IgD-negative memory B cell (primary cell): ENCODE measurements around the gene GDPGP1. TPM values are rescaled to one million over a fixed set of nuclear protein-coding genes. Genes with fewer than 3 reads are reported as not detected.
"Not testable (repeated sequence)": the region's sequence is repeated elsewhere in the genome, so short reads cannot be mapped to it uniquely, and the experiment has no call there.

Experiments
- H3K27ac Mint-ChIP-seq, 3 donors: one replicate each; pipeline ENCODE4 v1.8.0; 2020 to 2022; ENCODE audit warnings: mild to moderate bottlenecking in 3 of 3, mixed read lengths in 3 of 3, moderate library complexity in 1 of 3
- H3K27me3 Mint-ChIP-seq: one replicate; pipeline ENCODE4 v1.8.0; 2021; ENCODE audit warnings: mixed read lengths
- H3K36me3 Mint-ChIP-seq: one replicate; pipeline ENCODE4 v1.8.0; 2020; ENCODE audit warnings: mild to moderate bottlenecking, mixed read lengths
- H3K4me1 Mint-ChIP-seq, 3 donors: one replicate each; pipeline ENCODE4 v1.8.0; 2020 to 2022; ENCODE audit warnings: mixed read lengths in 3 of 3, mild to moderate bottlenecking in 1 of 3
- H3K4me3 Mint-ChIP-seq, 4 donors: one replicate each; pipeline ENCODE4 v1.8.0; 2020 to 2022; ENCODE audit warnings: mild to moderate bottlenecking in 4 of 4, mixed read lengths in 4 of 4, moderate library complexity in 3 of 4
- H3K9me3 Mint-ChIP-seq, 3 donors: one replicate each; pipeline ENCODE4 v1.8.0; 2020 to 2021; ENCODE audit warnings: mixed read lengths in 3 of 3, mild to moderate bottlenecking in 1 of 3
- polyA plus RNA-seq: library from polyadenylated mRNA; unstranded; fragments of 300-500 nt; fragmentation: Illumina TruSeq; gene quantifications from one replicate; pipeline ENCODE4 v1.2.3, GENCODE V29; 2021

Gene GDPGP1
- polyA plus RNA-seq, 1 donor from 2014 or later: 1.3 TPM

GRCh38 chr15:90278467-90278866 lies 44.5 kb downstream of the GDPGP1 start:
- peak overlapping the region in 1 of 3 donors; percentile 68 for H3K27ac Mint-ChIP-seq
- H3K4me3 Mint-ChIP-seq, H3K9me3 Mint-ChIP-seq, H3K36me3 Mint-ChIP-seq, H3K4me1 Mint-ChIP-seq, H3K27me3 Mint-ChIP-seq: not testable (repeated sequence)

GRCh38 chr15:90280743-90281142 lies 46.7 kb downstream of the GDPGP1 start:
- not testable (repeated sequence) for H3K27ac Mint-ChIP-seq, H3K9me3 Mint-ChIP-seq, H3K36me3 Mint-ChIP-seq, H3K4me3 Mint-ChIP-seq, H3K4me1 Mint-ChIP-seq, H3K27me3 Mint-ChIP-seq

DNA sequence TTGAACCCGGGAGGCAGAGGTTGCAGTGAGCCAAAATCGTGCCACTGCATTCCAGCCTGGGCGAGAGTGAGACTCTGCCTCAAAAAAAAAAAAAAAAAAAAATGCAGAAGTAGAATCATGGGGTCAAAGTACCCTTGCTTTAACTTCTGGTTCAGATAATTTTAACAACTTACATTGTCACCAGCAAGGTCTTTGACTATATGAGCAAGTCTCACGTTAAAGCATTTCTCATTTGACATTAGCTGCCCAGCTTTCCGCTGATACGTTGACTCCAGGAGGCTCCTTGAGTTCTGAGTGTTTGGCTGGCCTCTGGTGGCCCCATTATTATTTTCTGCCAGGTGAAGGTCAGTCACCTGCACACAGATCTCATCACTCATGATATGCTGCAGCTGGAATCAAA lies 47.6 kb downstream of the GDPGP1 start:
- H3K4me3 Mint-ChIP-seq, H3K36me3 Mint-ChIP-seq, H3K4me1 Mint-ChIP-seq, H3K9me3 Mint-ChIP-seq, H3K27me3 Mint-ChIP-seq, H3K27ac Mint-ChIP-seq: not testable (repeated sequence)

- Mint-ChIP-seq H3K9me3 (no peaks in the 10 kb centered on the region), H3K4me3 (no peak overlapping the region), H3K4me1 (peaks cover 0 to 5% (median 4%) of the 10 kb centered on the region in 3 donors), H3K27ac (peak overlapping the region in 1 of 3 donors; percentile 71), H3K27me3 (no peaks in the 10 kb centered on the region), H3K36me3 (peaks cover 3% of the 10 kb centered on the region)
These were observed 52.7 kb downstream of the GDPGP1 start for GRCh38 chr15:90286678-90287077.

GRCh38 chr15:90287101-90287500 lies 53.1 kb downstream of the GDPGP1 start:
- Mint-ChIP-seq H3K27ac (peak overlapping the region in 1 of 3 donors; percentile 71), H3K27me3 (no peaks in the 10 kb centered on the region), H3K36me3 (peaks cover 3% of the 10 kb centered on the region), H3K9me3 (no peaks in the 10 kb centered on the region), H3K4me1 (peaks cover 0 to 7% (median 5%) of the 10 kb centered on the region in 3 donors), H3K4me3 (no peak overlapping the region)

DNA sequence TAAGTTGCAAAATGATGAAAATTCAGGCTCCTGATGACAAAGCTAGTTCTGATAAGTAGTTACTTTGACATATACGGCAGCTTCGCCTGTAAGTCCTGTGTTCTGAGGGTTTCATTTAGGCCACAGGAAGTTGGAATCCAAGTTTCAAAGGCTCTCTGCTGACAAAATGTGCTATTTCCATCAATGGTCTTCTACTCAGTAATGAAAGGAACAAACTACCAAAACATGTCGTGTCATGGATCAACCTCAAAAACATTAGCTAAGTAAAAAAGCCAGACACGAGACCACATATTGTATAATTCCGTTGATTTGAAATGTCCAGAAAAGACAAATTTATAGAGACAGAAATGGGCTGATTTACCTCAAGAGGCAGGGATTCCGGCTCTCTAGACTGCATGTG lies 53.9 kb downstream of the GDPGP1 start:
- peaks cover 0 to 7% (median 5%) of the 10 kb centered on the region in 3 donors for H3K4me1 Mint-ChIP-seq
- no peaks in the 10 kb centered on the region for H3K9me3 Mint-ChIP-seq
- H3K4me3 Mint-ChIP-seq: no peak overlapping the region
- peaks cover 3% of the 10 kb centered on the region for H3K36me3 Mint-ChIP-seq
- H3K27me3 Mint-ChIP-seq: no peaks in the 10 kb centered on the region
- no peak overlapping the region for H3K27ac Mint-ChIP-seq

GRCh38 chr15:90291679-90292356 lies 57.8 kb downstream of the GDPGP1 start:
- H3K27me3 Mint-ChIP-seq: no peaks in the 10 kb centered on the region
- no peaks in the 10 kb centered on the region for H3K9me3 Mint-ChIP-seq
- H3K36me3 Mint-ChIP-seq: no peaks in the 10 kb centered on the region
- peaks cover 3 to 18% (median 5%) of the 10 kb centered on the region in 3 donors for H3K4me1 Mint-ChIP-seq
- H3K27ac Mint-ChIP-seq: no peak overlapping the region
- H3K4me3 Mint-ChIP-seq: no peak overlapping the region

- not testable (repeated sequence) for H3K27ac Mint-ChIP-seq, H3K27me3 Mint-ChIP-seq, H3K36me3 Mint-ChIP-seq, H3K9me3 Mint-ChIP-seq
- peaks cover 6 to 18% (median 9%) of the 10 kb centered on the region in 3 donors for H3K4me1 Mint-ChIP-seq
- peak overlapping the region in 1 of 4 donors; percentile 15 for H3K4me3 Mint-ChIP-seq
These were observed 59.2 kb downstream of the GDPGP1 start for GRCh38 chr15:90293040-90293810.

GRCh38 chr15:90294159-90294558 lies 60.1 kb downstream of the GDPGP1 start:
- Mint-ChIP-seq H3K4me1 (peaks cover 6 to 18% (median 9%) of the 10 kb centered on the region in 3 donors), H3K27me3 (no peaks in the 10 kb centered on the region), H3K36me3 (no peaks in the 10 kb centered on the region), H3K27ac (peak overlapping the region in 1 of 3 donors; percentile 35), H3K4me3 (peak overlapping the region in 2 of 4 donors; percentile 33 to 85), H3K9me3 (no peaks in the 10 kb centered on the region)

- H3K9me3 Mint-ChIP-seq: no peaks in the 10 kb centered on the region
- H3K27me3 Mint-ChIP-seq: no peaks in the 10 kb centered on the region
- H3K27ac Mint-ChIP-seq: no peak overlapping the region
- no peaks in the 10 kb centered on the region for H3K36me3 Mint-ChIP-seq
- H3K4me1 Mint-ChIP-seq: peaks cover 6 to 18% (median 9%) of the 10 kb centered on the region in 3 donors
- peak overlapping the region in 1 of 4 donors; percentile 85 for H3K4me3 Mint-ChIP-seq
These were observed 60.7 kb downstream of the GDPGP1 start for GRCh38 chr15:90294601-90295269.

DNA sequence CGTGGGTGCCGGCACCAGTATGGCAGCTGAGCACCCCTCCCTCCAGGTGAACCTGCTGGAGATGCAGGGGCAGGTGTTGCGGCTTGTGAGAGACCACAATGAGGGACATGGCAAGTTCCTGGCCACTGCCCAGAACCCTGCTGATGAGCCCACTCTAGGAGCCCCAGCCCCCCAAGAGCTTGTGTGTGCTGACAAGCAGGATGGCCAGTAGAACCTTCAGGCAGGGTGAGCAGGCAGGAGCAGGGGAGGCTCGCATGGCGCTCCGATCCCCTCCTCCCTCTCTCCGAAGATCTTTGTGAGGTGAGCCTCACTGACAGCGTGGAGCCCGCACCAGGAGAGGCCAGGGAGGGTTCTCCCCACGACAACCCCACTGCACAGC lies 61.2 kb downstream of the GDPGP1 start:
- Mint-ChIP-seq H3K27ac (no peak overlapping the region), H3K4me3 (no peak overlapping the region), H3K36me3 (no peaks in the 10 kb centered on the region), H3K27me3 (no peaks in the 10 kb centered on the region), H3K9me3 (no peaks in the 10 kb centered on the region), H3K4me1 (peaks cover 6 to 13% (median 9%) of the 10 kb centered on the region in 3 donors)

Other genes starting within 250 kb of the GDPGP1 start
- gene ZNF710, start 232.9 kb upstream of the GDPGP1 start, polyA plus RNA-seq: 3.6 TPM
- 106 TPM for gene IDH2, start 131.7 kb upstream of the GDPGP1 start, polyA plus RNA-seq
- gene SEMA4B, start 32.9 kb upstream of the GDPGP1 start, polyA plus RNA-seq: 191 TPM
- gene CIB1, start 268 bp upstream of the GDPGP1 start, polyA plus RNA-seq: 304 TPM
- gene TTLL13, start 15.3 kb downstream of the GDPGP1 start, polyA plus RNA-seq: 0.08 TPM
- 63.4 TPM for gene NGRN, start 31.5 kb downstream of the GDPGP1 start, polyA plus RNA-seq
- 0.04 TPM for gene ZNF774, start 118.1 kb downstream of the GDPGP1 start, polyA plus RNA-seq
- gene IQGAP1, start 154.0 kb downstream of the GDPGP1 start, polyA plus RNA-seq: 136 TPM